HCT116 (cell line): ENCODE results near the gene RORB.

Source experiments
- CTCF ChIP-seq, 3 experiments: fragments of 200-600 bp in 1 of 3; sonication (generic) in 1 of 3; IDR thresholded peaks in 2 of 3; conservative IDR thresholded peaks in 1 of 3; 2 replicates each; pipeline ENCODE4 v1.5.1; 2012 to 2017; ENCODE audit warnings: low read depth in 2 of 3, low read length in 2 of 3, antibody characterized with exemption in 1 of 3, borderline replicate concordance in 1 of 3, control low read depth in 1 of 3, mild to moderate bottlenecking in 1 of 3, mixed read lengths in 1 of 3, mixed run types in 1 of 3, moderate library complexity in 1 of 3; ENCODE audit not compliant: insufficient read depth in 1 of 3
- EZH2 ChIP-seq: fragments of 200-600 bp; sonication (generic); IDR thresholded peaks from 2 replicates; pipeline ENCODE4 v1.6.1; 2017; ENCODE audit warnings: antibody characterized with exemption, mixed run types
- JUND ChIP-seq: IDR thresholded peaks from 2 replicates; pipeline ENCODE4 v1.6.1; 2012
- MAX ChIP-seq: IDR thresholded peaks from 2 replicates; pipeline ENCODE4 v1.6.1; 2012
- POLR2A ChIP-seq: IDR thresholded peaks from 2 replicates; pipeline ENCODE4 v1.7.0; 2011; ENCODE audit warnings: borderline replicate concordance; ENCODE audit not compliant: insufficient read depth, insufficient read length; ENCODE audit errors: extremely low read depth
- POLR2AphosphoS5 ChIP-seq: IDR thresholded peaks from 2 replicates; pipeline ENCODE4 v1.6.1; 2011; ENCODE audit warnings: mild to moderate bottlenecking, low read depth, low read length, moderate library complexity
- SRF ChIP-seq: IDR thresholded peaks from 2 replicates; pipeline ENCODE4 v1.6.1; 2012; ENCODE audit warnings: low read depth

- TF ChIP-seq MAX (no peak), POLR2A (no peak), JUND (no peak), CTCF (IDR thresholded peaks at IDR 0.05 in 2 of 3, conservative IDR thresholded peaks at IDR 0.05 in 1 of 3; ENCODE audit: borderline replicate concordance in 1 of 3, insufficient read depth in 1 of 3, low read depth in 2 of 3, low read length in 2 of 3) (no peak), EZH2 (no peak), POLR2AphosphoS5 (no peak), SRF (no peak)
Observed at GRCh38 chr9:74512416-74512815, 15.3 kb downstream of the RORB start.
